ENCODE data around the gene SGSH.

- TF ChIP-seq, protein P1, sequence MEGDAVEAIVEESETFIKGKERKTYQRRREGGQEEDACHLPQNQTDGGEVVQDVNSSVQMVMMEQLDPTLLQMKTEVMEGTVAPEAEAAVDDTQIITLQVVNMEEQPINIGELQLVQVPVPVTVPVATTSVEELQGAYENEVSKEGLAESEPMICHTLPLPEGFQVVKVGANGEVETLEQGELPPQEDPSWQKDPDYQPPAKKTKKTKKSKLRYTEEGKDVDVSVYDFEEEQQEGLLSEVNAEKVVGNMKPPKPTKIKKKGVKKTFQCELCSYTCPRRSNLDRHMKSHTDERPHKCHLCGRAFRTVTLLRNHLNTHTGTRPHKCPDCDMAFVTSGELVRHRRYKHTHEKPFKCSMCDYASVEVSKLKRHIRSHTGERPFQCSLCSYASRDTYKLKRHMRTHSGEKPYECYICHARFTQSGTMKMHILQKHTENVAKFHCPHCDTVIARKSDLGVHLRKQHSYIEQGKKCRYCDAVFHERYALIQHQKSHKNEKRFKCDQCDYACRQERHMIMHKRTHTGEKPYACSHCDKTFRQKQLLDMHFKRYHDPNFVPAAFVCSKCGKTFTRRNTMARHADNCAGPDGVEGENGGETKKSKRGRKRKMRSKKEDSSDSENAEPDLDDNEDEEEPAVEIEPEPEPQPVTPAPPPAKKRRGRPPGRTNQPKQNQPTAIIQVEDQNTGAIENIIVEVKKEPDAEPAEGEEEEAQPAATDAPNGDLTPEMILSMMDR (IDR thresholded peaks at IDR 0.05): no peak
- no peak for TF ChIP-seq POLR2A (IDR thresholded peaks at IDR 0.05)
Observed at GRCh38 chr17:80244871-80245509, 24.9 kb upstream of the SGSH start.

Data from suprapubic skin (tissue), 3 donors.